HepG2 (cell line): Measurements from ENCODE around the gene GRM4. TPM values are rescaled to one million over a fixed set of nuclear protein-coding genes. Genes with fewer than 3 reads are reported as not detected.
A peak's percentile ranks its signal among the peaks of the same experiment; 100 is the strongest.

Experiments used
- ATF7-NPFF ChIP-seq: sonication (generic); formaldehyde crosslinking; IDR thresholded peaks from 2 replicates; pipeline ENCODE4 v1.8.1; 2023; ENCODE audit warnings: mild to moderate bottlenecking, low read depth, missing genetic modification reagents, moderate library complexity
- ESRRA ChIP-seq: sonication (generic); formaldehyde crosslinking; IDR thresholded peaks from 2 replicates; pipeline ENCODE4 v1.5.1; 2020; ENCODE audit warnings: mild to moderate bottlenecking, low read depth, missing genetic modification reagents
- IKZF1 ChIP-seq: fragments of 450-650 bp; IDR thresholded peaks from 2 replicates; pipeline ENCODE4 v1.7.1; 2016
- MXI1 ChIP-seq: IDR thresholded peaks from 3 replicates; pipeline ENCODE4 v1.6.1; 2012; ENCODE audit warnings: low read depth, low read length, inconsistent platforms, borderline replicate concordance
- POLR2AphosphoS2 ChIP-seq: IDR thresholded peaks from 2 replicates; pipeline ENCODE4 v1.6.1; 2011; ENCODE audit warnings: low read depth, low read length, improper control_type of control experiment
- RFX3 ChIP-seq: IDR thresholded peaks from 2 replicates; pipeline ENCODE4 v1.6.1; 2016; ENCODE audit warnings: missing biosample characterization, missing genetic modification reagents
- RXRA ChIP-seq: sonication (generic); formaldehyde crosslinking; IDR thresholded peaks from 2 replicates; pipeline ENCODE4 v1.5.1; 2020; ENCODE audit warnings: missing genetic modification reagents
- TBP ChIP-seq: sonication (generic); formaldehyde crosslinking; IDR thresholded peaks from 2 replicates; pipeline ENCODE4 v1.5.0; 2020; ENCODE audit warnings: missing genetic modification reagents
- ZBTB20 ChIP-seq: sonication (generic); formaldehyde crosslinking; IDR thresholded peaks from 2 replicates; pipeline ENCODE4 v1.8.1; 2023; ENCODE audit warnings: missing genetic modification reagents, low read depth, mild to moderate bottlenecking, borderline replicate concordance
- ZNF17 ChIP-seq: sonication (generic); formaldehyde crosslinking; IDR thresholded peaks from 2 replicates; pipeline ENCODE4 v1.5.0; 2020; ENCODE audit warnings: mild to moderate bottlenecking, missing genetic modification reagents
- ZNF501 ChIP-seq: sonication (generic); formaldehyde crosslinking; IDR thresholded peaks from 2 replicates; pipeline ENCODE4 v1.5.1; 2020; ENCODE audit warnings: mild to moderate bottlenecking, moderate library complexity, missing genetic modification reagents
- ZNF552 ChIP-seq: sonication (generic); formaldehyde crosslinking; IDR thresholded peaks from 2 replicates; pipeline ENCODE4 v1.9.0; 2022; ENCODE audit warnings: missing genetic modification reagents, mild to moderate bottlenecking, borderline replicate concordance
- polyA plus RNA-seq, 8 experiments: library from polyadenylated mRNA; depleted of rRNA in 3 of 8; stranded (reverse) in 7 of 8; unstranded in 1 of 8; fragments of >200 nt; fragmentation: Illumina TruSeq in 4 of 8; extraction: Trizol in 4 of 8; gene quantifications; 2 replicates each; pipeline versions ENCODE4 v1.2.1 to v1.2.3, GENCODE V29; 2011 to 2016; ENCODE audit warnings: low read depth in 4 of 8, missing spikeins in 1 of 8, mixed read lengths in 1 of 8; ENCODE audit not compliant: insufficient read depth in 1 of 8
- total RNA-seq, 5 experiments: library from RNA; depleted of rRNA; stranded (reverse); fragments of >200 nt; fragmentation: Illumina TruSeq; extraction: Trizol; gene quantifications; 2 replicates each; pipeline ENCODE4 v1.2.3, GENCODE V29; 2016; ENCODE audit warnings: low read depth in 1 of 5
- TF ChIP-seq, protein P1 (sequence below): sonication (generic); formaldehyde crosslinking; IDR thresholded peaks from 2 replicates; pipeline ENCODE4 v1.4.0; 2020; ENCODE audit warnings: mild to moderate bottlenecking, missing genetic modification reagents, borderline replicate concordance
- TF ChIP-seq, protein P2 (sequence below): sonication (generic); formaldehyde crosslinking; IDR thresholded peaks from 2 replicates; pipeline ENCODE4 v1.4.0; 2020; ENCODE audit warnings: missing genetic modification reagents
- TF ChIP-seq, protein P3 (sequence below): sonication (generic); formaldehyde crosslinking; IDR thresholded peaks from 2 replicates; pipeline ENCODE4 v1.5.1; 2020; ENCODE audit warnings: missing genetic modification reagents, mild to moderate bottlenecking, borderline replicate concordance
- TF ChIP-seq, protein P4 (sequence below): IDR thresholded peaks from 2 replicates; pipeline ENCODE4 v1.6.1; 2016
- TF ChIP-seq, protein P5 (sequence below): sonication (generic); formaldehyde crosslinking; IDR thresholded peaks from 2 replicates; pipeline ENCODE4 v1.5.0; 2020; ENCODE audit warnings: missing genetic modification reagents

GRM4 gene
- total and polyA plus RNA-seq, 2 of the 13 experiments (the other 11 are each of a cell fraction or from before 2014, with no cell fraction given) = not detected

DNA sequence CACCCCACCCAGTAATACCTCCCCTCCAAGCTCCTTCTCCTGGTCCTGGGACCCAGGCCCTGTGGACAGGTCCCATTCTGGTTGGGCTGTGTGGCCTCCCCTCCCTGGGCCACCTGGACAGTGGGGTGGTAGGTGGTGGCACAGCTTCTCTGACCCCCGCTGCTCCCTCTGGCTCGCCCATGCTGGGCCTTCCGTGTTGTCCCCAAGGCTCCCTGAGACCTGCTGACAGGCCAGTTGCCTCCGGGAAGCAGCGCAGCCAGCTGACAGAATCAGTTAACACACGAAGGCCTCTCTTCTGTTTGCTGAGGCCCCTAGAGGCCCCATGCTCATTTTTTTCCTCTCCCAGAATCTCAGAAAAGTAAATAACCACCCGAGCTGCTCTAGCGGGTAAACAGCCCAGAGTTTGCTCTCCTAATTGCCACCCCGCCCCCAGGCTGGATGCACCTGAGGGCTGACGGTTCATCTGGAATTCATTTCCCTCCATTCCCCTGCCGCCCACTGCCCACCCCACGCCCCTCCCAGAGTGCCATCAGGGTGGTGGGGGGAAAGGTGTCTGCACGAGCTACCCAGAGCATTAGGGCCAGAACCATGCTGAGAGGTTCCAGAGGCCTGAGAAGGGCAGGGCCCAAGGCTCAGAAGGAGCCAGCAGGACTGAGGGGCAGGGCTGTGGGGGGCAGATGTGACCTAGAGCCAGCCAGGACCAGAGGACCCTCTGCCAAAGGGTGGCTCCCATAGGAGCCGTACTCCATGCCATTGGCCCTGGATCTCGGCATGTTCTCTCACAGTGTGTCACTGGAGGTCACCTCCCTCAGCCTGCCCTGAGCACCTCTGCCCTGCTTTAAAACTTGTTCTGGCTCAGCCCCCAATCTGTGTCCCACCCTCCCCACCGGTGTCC lies 157.5 kb downstream of the GRM4 start (continued):
- TF ChIP-seq, protein P1, sequence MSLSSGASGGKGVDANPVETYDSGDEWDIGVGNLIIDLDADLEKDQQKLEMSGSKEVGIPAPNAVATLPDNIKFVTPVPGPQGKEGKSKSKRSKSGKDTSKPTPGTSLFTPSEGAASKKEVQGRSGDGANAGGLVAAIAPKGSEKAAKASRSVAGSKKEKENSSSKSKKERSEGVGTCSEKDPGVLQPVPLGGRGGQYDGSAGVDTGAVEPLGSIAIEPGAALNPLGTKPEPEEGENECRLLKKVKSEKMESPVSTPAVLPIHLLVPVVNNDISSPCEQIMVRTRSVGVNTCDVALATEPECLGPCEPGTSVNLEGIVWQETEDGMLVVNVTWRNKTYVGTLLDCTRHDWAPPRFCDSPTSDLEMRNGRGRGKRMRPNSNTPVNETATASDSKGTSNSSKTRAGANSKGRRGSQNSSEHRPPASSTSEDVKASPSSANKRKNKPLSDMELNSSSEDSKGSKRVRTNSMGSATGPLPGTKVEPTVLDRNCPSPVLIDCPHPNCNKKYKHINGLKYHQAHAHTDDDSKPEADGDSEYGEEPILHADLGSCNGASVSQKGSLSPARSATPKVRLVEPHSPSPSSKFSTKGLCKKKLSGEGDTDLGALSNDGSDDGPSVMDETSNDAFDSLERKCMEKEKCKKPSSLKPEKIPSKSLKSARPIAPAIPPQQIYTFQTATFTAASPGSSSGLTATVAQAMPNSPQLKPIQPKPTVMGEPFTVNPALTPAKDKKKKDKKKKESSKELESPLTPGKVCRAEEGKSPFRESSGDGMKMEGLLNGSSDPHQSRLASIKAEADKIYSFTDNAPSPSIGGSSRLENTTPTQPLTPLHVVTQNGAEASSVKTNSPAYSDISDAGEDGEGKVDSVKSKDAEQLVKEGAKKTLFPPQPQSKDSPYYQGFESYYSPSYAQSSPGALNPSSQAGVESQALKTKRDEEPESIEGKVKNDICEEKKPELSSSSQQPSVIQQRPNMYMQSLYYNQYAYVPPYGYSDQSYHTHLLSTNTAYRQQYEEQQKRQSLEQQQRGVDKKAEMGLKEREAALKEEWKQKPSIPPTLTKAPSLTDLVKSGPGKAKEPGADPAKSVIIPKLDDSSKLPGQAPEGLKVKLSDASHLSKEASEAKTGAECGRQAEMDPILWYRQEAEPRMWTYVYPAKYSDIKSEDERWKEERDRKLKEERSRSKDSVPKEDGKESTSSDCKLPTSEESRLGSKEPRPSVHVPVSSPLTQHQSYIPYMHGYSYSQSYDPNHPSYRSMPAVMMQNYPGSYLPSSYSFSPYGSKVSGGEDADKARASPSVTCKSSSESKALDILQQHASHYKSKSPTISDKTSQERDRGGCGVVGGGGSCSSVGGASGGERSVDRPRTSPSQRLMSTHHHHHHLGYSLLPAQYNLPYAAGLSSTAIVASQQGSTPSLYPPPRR (CRISPR knock-in tag) = peak; percentile 100
- TF ChIP-seq, protein P2, sequence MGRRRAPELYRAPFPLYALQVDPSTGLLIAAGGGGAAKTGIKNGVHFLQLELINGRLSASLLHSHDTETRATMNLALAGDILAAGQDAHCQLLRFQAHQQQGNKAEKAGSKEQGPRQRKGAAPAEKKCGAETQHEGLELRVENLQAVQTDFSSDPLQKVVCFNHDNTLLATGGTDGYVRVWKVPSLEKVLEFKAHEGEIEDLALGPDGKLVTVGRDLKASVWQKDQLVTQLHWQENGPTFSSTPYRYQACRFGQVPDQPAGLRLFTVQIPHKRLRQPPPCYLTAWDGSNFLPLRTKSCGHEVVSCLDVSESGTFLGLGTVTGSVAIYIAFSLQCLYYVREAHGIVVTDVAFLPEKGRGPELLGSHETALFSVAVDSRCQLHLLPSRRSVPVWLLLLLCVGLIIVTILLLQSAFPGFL (CRISPR knock-in tag) = no peak
- TF ChIP-seq IKZF1 = no peak
- no peak for TF ChIP-seq RFX3 (CRISPR knock-in tag)
- TF ChIP-seq MXI1 = 0 out of 3 replicates have a peak, but pooled peaks have one; percentile 23
- TF ChIP-seq, protein P3, sequence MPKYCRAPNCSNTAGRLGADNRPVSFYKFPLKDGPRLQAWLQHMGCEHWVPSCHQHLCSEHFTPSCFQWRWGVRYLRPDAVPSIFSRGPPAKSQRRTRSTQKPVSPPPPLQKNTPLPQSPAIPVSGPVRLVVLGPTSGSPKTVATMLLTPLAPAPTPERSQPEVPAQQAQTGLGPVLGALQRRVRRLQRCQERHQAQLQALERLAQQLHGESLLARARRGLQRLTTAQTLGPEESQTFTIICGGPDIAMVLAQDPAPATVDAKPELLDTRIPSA = no peak
- no peak; the same call in 1 of the 2 replicates for TF ChIP-seq ZNF552
- no peak for TF ChIP-seq ZNF17
- TF ChIP-seq POLR2AphosphoS2 = no peak
- peak; percentile 74; the same call in 1 of the 2 replicates for TF ChIP-seq RXRA (CRISPR knock-in tag)
- no peak for TF ChIP-seq TBP (CRISPR knock-in tag)
- TF ChIP-seq, protein P4, sequence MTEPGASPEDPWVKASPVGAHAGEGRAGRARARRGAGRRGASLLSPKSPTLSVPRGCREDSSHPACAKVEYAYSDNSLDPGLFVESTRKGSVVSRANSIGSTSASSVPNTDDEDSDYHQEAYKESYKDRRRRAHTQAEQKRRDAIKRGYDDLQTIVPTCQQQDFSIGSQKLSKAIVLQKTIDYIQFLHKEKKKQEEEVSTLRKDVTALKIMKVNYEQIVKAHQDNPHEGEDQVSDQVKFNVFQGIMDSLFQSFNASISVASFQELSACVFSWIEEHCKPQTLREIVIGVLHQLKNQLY (CRISPR knock-in tag) = peak; percentile 92
- TF ChIP-seq ESRRA (CRISPR knock-in tag) = peak; percentile 82; the same call in 1 of the 2 replicates
- peak; percentile 95 for TF ChIP-seq ATF7-NPFF
- TF ChIP-seq, protein P5, sequence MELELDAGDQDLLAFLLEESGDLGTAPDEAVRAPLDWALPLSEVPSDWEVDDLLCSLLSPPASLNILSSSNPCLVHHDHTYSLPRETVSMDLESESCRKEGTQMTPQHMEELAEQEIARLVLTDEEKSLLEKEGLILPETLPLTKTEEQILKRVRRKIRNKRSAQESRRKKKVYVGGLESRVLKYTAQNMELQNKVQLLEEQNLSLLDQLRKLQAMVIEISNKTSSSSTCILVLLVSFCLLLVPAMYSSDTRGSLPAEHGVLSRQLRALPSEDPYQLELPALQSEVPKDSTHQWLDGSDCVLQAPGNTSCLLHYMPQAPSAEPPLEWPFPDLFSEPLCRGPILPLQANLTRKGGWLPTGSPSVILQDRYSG (CRISPR knock-in tag) = no peak
- TF ChIP-seq ZBTB20 (CRISPR knock-in tag) = peak; percentile 81; the same call in 1 of the 2 replicates
- peak; percentile 73 for TF ChIP-seq ZNF501
